ACC112 (cell line): ENCODE measurements around the gene EIF3A.

ENCODE experiments used
- H2AFZ ChIP-seq: fragments of 200-600 bp; sonication (generic); one replicate; pipeline ENCODE4 v1.6.0; 2017; ENCODE audit warnings: antibody characterized with exemption, low read length; ENCODE audit not compliant: unreplicated experiment
- H3K27ac ChIP-seq: fragments of 200-600 bp; sonication (generic); 2 replicates; pipeline ENCODE4 v1.5.1; 2014; ENCODE audit warnings: low read depth, mild to moderate bottlenecking, antibody characterized with exemption, low read length, moderate library complexity
- H3K27me3 ChIP-seq: fragments of 200-600 bp; sonication (generic); 2 replicates; pipeline ENCODE4 v1.6.1; 2014; ENCODE audit warnings: mild to moderate bottlenecking, antibody characterized with exemption, low read length, moderate library complexity, mixed read lengths; ENCODE audit not compliant: insufficient read depth
- H3K36me3 ChIP-seq: fragments of 200-600 bp; sonication (generic); 2 replicates; pipeline ENCODE4 v1.6.1; 2016; ENCODE audit warnings: mild to moderate bottlenecking, antibody characterized with exemption, low read length, moderate library complexity, mixed read lengths; ENCODE audit not compliant: insufficient read depth
- H3K4me1 ChIP-seq: fragments of 200-600 bp; sonication (generic); one replicate; pipeline ENCODE4 v1.6.1; 2016; ENCODE audit warnings: low read length, mixed read lengths; ENCODE audit not compliant: insufficient read depth, unreplicated experiment, control insufficient read depth
- H3K4me3 ChIP-seq: fragments of 200-600 bp; sonication (generic); 2 replicates; pipeline ENCODE4 v1.5.1; 2014; ENCODE audit warnings: mild to moderate bottlenecking, low read depth, low read length
- H3K79me2 ChIP-seq: fragments of 200-600 bp; sonication (generic); one replicate; pipeline ENCODE4 v1.6.0; 2016; ENCODE audit warnings: low read length; ENCODE audit not compliant: control insufficient read depth, unreplicated experiment, insufficient read depth

EIF3A gene

DNA sequence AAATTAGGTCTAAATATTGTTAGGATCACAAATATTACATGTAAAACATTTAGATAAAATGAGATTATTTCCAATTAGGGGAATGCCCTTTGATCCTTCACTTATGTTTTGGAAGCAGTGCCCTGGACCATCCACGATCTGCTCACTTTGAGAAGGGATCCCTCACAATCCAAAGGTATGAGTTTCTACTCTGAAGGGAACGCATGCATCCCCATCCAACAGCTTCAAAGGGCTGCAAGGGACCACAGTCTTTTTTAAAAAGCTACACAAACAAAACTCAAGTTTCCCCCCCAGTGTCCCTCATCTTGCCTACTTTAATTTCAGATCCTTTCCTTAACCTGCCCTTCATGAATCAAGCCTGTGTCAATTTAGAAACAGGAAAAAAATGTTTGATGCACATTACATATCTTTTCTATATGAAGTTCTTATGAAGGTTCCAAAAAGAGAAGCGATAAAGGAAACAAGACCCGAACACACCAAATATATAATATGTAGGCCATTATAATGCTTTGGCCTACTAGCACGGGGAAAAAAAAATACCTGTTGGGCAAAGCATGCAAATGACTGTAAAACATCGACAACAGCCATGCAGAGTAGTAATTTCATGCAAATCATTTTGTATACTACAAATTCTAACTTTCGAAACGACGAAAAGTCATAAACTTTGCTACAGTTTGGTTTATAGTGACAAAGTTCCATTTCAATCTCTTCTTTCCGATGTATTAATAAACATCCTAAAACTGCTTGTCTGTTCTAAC is 2.0 kb downstream of the EIF3A start:
- Histone ChIP-seq H3K36me3 (peaks cover 5% of the 10 kb centered on the region; the same call in 1 of the 2 replicates), H3K79me2 (peaks cover 70% of the 10 kb centered on the region), H3K4me3 (peak overlapping the region; percentile 90), H3K27me3 (no peaks in the 10 kb centered on the region), H2AFZ (no peak overlapping the region), H3K27ac (peak overlapping the region; percentile 93; the same call in 1 of the 2 replicates), H3K4me1 (peaks cover 26% of the 10 kb centered on the region)

DNA sequence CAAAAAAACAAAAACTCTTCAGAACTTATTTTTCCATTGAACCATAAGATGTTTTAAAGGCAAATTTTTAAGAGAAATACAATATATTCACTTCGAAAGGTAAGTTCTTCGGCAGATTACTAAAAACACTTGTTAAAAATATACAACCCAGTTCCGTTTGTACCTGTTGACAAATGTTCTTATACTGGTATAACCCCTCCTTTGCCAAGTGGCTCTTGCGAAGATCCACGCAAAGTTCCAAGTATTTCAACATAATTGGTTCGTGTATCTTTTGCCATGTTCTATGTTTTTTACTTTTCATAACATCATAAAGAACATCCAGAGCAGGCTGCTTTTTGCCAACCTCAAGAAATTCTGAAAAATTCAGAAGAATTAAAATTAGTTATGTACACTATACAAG is 7.0 kb downstream of the EIF3A start:
- Histone ChIP-seq H3K79me2 (peaks cover 87% of the 10 kb centered on the region), H3K36me3 (peaks cover 36% of the 10 kb centered on the region), H2AFZ (no peak overlapping the region), H3K4me1 (peaks cover 29% of the 10 kb centered on the region), H3K27ac (no peak overlapping the region), H3K27me3 (no peaks in the 10 kb centered on the region), H3K4me3 (no peak overlapping the region)

DNA sequence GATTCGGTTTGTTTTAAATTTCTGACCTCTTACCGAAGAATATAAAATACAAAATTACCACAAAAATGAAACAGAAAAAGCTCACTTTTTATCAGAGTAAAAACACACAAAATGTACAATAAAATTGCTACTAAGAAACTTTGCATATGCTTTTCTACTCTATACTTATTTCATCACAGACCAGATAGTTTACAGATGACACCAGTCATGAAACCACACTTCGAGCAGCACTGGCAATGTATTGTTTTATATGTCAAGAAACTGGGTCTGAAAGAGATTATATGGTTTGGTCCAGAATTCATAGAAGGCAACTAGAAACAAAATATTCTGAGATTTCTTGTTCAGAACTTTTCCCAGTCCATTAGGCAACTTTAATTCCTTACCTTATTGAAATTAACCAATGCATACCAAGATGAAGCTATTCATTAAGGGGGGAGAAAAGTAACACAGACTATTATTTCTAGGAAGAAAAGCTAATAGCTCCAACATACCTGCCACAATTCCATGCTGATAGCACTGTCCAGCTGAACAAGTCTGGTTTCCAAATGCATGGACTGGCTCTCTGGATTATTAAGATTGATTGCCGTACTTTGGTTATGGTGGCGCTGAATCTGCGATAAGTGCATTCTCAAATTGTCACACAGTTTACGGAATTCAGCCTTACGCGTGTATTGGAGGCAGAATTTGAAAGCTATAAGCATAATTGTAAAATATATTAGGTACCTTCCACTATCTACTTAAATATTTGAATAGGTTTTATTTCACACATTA is 10.0 kb downstream of the EIF3A start:
- Histone ChIP-seq H3K4me3 (no peak overlapping the region), H3K4me1 (peaks cover 10% of the 10 kb centered on the region), H3K36me3 (peaks cover 47% of the 10 kb centered on the region), H3K27me3 (no peaks in the 10 kb centered on the region), H3K27ac (no peak overlapping the region), H3K79me2 (peaks cover 77% of the 10 kb centered on the region), H2AFZ (no peak overlapping the region)

DNA sequence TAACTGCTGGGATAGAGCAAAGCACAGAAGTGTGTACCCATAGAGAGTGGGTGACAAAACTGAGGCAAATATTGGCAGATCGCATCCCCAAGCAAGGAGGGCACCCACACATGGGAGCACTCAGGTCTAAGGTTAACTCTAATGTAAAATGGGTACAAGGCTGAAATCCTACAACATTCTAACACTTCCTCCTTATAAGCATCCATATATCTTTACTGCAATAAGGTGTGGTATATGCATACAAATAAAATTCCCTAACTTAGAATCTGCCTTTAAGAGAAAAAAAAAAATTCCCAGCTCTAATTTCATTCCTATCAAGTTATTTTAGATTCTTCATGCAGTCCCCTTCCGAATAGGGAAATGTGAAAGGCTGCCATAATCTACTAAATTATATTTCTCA is 18.7 kb downstream of the EIF3A start:
- H3K27me3 ChIP-seq, result no peaks in the 10 kb centered on the region
- H3K79me2 ChIP-seq, result peaks cover 78% of the 10 kb centered on the region
- H3K4me1 ChIP-seq, result no peaks in the 10 kb centered on the region
- no peak overlapping the region for H3K4me3 ChIP-seq
- no peak overlapping the region for H3K27ac ChIP-seq
- H2AFZ ChIP-seq, result no peak overlapping the region
- H3K36me3 ChIP-seq, result peaks cover 69% of the 10 kb centered on the region

DNA sequence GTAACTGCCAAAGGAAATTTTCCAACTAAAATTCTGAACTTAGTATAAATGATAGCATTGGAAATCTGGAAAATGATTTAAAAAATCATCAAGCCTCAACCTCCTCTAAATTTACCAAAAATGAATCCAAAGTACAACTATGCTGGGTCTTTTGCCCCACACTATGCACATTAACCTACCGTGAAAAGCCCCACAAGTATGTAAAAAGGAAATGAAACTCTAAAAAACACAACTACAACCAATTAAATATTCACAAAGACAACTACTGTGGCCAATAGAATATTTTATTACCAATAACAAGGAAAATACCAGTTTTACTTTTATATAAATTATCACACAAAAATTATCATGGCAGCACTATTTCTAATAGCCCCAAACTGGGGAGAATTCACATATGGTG is 19.3 kb downstream of the EIF3A start:
- Histone ChIP-seq H3K27me3 (no peaks in the 10 kb centered on the region), H3K4me1 (no peaks in the 10 kb centered on the region), H3K79me2 (peaks cover 79% of the 10 kb centered on the region), H3K36me3 (peaks cover 74% of the 10 kb centered on the region), H2AFZ (no peak overlapping the region), H3K4me3 (no peak overlapping the region), H3K27ac (no peak overlapping the region)

DNA sequence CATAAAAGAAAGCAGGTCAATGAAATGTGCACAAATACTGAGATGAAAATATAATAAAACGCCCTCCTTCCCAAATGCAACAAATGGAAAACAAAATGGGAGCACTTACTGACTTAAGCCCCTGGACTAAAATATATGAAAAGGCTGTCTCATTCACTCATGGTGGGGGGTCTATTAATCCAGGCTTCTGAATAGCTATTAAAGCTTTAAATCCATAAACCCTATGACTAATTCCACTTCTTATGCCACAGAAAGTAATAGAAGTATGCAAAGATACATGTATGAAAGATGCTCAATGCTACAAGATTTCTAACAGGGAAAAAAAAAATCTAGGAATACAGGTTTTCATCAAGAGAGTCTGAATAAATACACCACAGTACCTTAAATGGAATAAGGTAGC is 20.5 kb downstream of the EIF3A start:
- H3K79me2 ChIP-seq, result peaks cover 77% of the 10 kb centered on the region
- no peaks in the 10 kb centered on the region for H3K4me1 ChIP-seq
- no peak overlapping the region for H3K27ac ChIP-seq
- no peak overlapping the region for H2AFZ ChIP-seq
- no peak overlapping the region for H3K4me3 ChIP-seq
- H3K27me3 ChIP-seq, result no peaks in the 10 kb centered on the region
- H3K36me3 ChIP-seq, result peaks cover 77% of the 10 kb centered on the region

GRCh38 chr10:119059557-119059956 is 21.1 kb downstream of the EIF3A start:
- no peaks in the 10 kb centered on the region for H3K4me1 ChIP-seq
- H3K4me3 ChIP-seq, result no peak overlapping the region
- H3K79me2 ChIP-seq, result peaks cover 74% of the 10 kb centered on the region
- H3K27me3 ChIP-seq, result no peaks in the 10 kb centered on the region
- H2AFZ ChIP-seq, result no peak overlapping the region
- H3K27ac ChIP-seq, result no peak overlapping the region
- peaks cover 72% of the 10 kb centered on the region for H3K36me3 ChIP-seq

GRCh38 chr10:119058010-119058409 is 22.6 kb downstream of the EIF3A start:
- H2AFZ ChIP-seq, result no peak overlapping the region
- H3K4me1 ChIP-seq, result no peaks in the 10 kb centered on the region
- no peak overlapping the region for H3K4me3 ChIP-seq
- H3K27me3 ChIP-seq, result no peaks in the 10 kb centered on the region
- peaks cover 71% of the 10 kb centered on the region for H3K79me2 ChIP-seq
- H3K36me3 ChIP-seq, result peaks cover 64% of the 10 kb centered on the region
- no peak overlapping the region for H3K27ac ChIP-seq

- H3K4me1 ChIP-seq, result no peaks in the 10 kb centered on the region
- peaks cover 71% of the 10 kb centered on the region for H3K79me2 ChIP-seq
- no peak overlapping the region for H3K27ac ChIP-seq
- H3K4me3 ChIP-seq, result no peak overlapping the region
- H3K27me3 ChIP-seq, result no peaks in the 10 kb centered on the region
- no peak overlapping the region for H2AFZ ChIP-seq
- peaks cover 69% of the 10 kb centered on the region for H3K36me3 ChIP-seq
Measured at GRCh38 chr10:119055472-119055871, 25.1 kb downstream of the EIF3A start.

DNA sequence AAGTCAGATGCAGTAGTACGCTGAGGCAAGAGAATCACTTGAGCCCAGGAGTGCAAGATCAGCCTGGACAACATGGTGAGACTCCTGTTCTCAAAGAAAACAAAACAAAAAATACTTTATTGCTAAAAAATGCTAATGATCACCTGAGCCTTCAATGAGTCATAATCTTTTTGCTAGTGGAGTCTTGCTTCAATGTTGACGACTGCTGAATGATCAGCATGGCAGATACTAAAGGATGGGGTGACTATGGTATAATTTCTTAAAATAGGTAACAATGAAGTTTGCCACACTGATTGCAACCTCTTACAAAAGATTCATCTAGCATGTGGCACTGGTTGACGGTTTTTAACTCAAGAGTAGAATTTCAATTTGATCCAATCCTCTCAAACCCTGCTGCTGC is 28.8 kb downstream of the EIF3A start:
- Histone ChIP-seq H3K27ac (no peak overlapping the region), H2AFZ (no peak overlapping the region), H3K27me3 (no peaks in the 10 kb centered on the region), H3K79me2 (peaks cover 75% of the 10 kb centered on the region), H3K36me3 (peaks cover 61% of the 10 kb centered on the region), H3K4me1 (no peaks in the 10 kb centered on the region), H3K4me3 (no peak overlapping the region)

DNA sequence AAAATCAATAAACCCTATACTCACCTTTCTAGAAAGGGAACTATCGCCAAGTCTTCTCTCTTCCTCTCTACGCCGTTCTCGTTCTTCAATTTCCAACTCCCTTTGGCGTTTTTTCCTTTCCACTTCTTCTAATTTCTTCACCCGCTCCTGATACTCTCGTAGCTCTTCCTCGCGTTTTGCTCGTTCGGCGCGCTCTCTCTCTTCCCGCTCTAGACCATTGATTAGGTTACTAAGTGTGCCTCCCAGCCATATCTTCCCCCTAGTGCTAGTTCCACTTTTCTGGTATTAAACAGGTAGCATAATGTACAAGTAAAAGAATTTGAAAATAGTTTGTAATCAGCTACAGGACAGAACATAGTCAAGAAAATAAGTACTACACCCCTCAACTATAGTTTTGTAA is 30.8 kb downstream of the EIF3A start:
- Histone ChIP-seq H3K36me3 (peaks cover 68% of the 10 kb centered on the region), H3K4me3 (no peak overlapping the region), H2AFZ (no peak overlapping the region), H3K4me1 (no peaks in the 10 kb centered on the region), H3K27ac (no peak overlapping the region), H3K79me2 (peaks cover 85% of the 10 kb centered on the region), H3K27me3 (no peaks in the 10 kb centered on the region)
